Neutrophil (primary cell): ENCODE measurements around the gene STK10.

ENCODE experiments used
- H3K27ac ChIP-seq: fragments of 200-600 bp; sonication (generic); 2 replicates; pipeline ENCODE4 v1.5.1; 2016; ENCODE audit warnings: mild to moderate bottlenecking, moderate library complexity
- H3K27me3 ChIP-seq: fragments of 200-600 bp; sonication (generic); 2 replicates; pipeline ENCODE4 v1.6.0; 2016; ENCODE audit warnings: mild to moderate bottlenecking
- H3K36me3 ChIP-seq: fragments of 200-600 bp; sonication (generic); 2 replicates; pipeline ENCODE4 v1.5.1; 2017
- H3K4me1 ChIP-seq, 2 experiments: fragments of 200-600 bp in 1 of 2; sonication (generic) in 1 of 2; 1 replicate in 1 of 2; 2 replicates in 1 of 2; pipeline versions ENCODE4 v1.5.1 to v1.6.1; 2013 to 2016; ENCODE audit warnings: low read depth in 1 of 2, low read length in 1 of 2, mild to moderate bottlenecking in 1 of 2, moderate library complexity in 1 of 2; ENCODE audit not compliant: control insufficient read depth in 1 of 2, insufficient read depth in 1 of 2
- H3K4me3 ChIP-seq, 2 experiments: fragments of 200-600 bp in 1 of 2; sonication (generic) in 1 of 2; 1 replicate in 1 of 2; 2 replicates in 1 of 2; pipeline ENCODE4 v1.5.1; 2013 to 2016; ENCODE audit warnings: low read depth in 1 of 2, low read length in 1 of 2, mild to moderate bottlenecking in 1 of 2, moderate library complexity in 1 of 2
- H3K9me3 ChIP-seq: fragments of 200-600 bp; sonication (generic); 2 replicates; pipeline ENCODE4 v1.5.1; 2016
- CTCF ChIP-seq: fragments of 200-600 bp; sonication (generic); IDR thresholded peaks from 2 replicates; pipeline ENCODE4 v1.5.1; 2016; ENCODE audit warnings: antibody characterized with exemption

STK10 gene

GRCh38 chr5:172009536-172010270 is 178.3 kb downstream of the STK10 start:
- Histone ChIP-seq H3K27ac (no peak overlapping the region), H3K27me3 (no peaks in the 10 kb centered on the region), H3K4me3 (no peak overlapping the region)

GRCh38 chr5:172008689-172009141 is 179.3 kb downstream of the STK10 start:
- H3K4me3 ChIP-seq = no peak overlapping the region
- H3K4me1 ChIP-seq = peaks cover 30 to 34% of the 10 kb centered on the region in 2 experiments
- H3K27me3 ChIP-seq = no peaks in the 10 kb centered on the region
- H3K36me3 ChIP-seq = no peaks in the 10 kb centered on the region
- H3K9me3 ChIP-seq = no peaks in the 10 kb centered on the region
- TF ChIP-seq CTCF = no peak
- no peak overlapping the region for H3K27ac ChIP-seq

More at GRCh38 chr5:172009536-172010270, 178.3 kb downstream of the STK10 start:
- no peaks in the 10 kb centered on the region for H3K36me3 ChIP-seq
- TF ChIP-seq CTCF = no peak
- peaks cover 22 to 25% of the 10 kb centered on the region in 2 experiments for H3K4me1 ChIP-seq
- no peaks in the 10 kb centered on the region for H3K9me3 ChIP-seq

- H3K27ac ChIP-seq = no peak overlapping the region
- H3K4me3 ChIP-seq = no peak overlapping the region
- no peaks in the 10 kb centered on the region for H3K27me3 ChIP-seq
- TF ChIP-seq CTCF = no peak
- H3K36me3 ChIP-seq = no peaks in the 10 kb centered on the region
- H3K4me1 ChIP-seq = peaks cover 34 to 39% of the 10 kb centered on the region in 2 experiments
- H3K9me3 ChIP-seq = no peaks in the 10 kb centered on the region
These were observed 179.9 kb downstream of the STK10 start for GRCh38 chr5:172008111-172008455.

- Histone ChIP-seq H3K9me3 (no peaks in the 10 kb centered on the region), H3K4me1 (peaks cover 39 to 43% of the 10 kb centered on the region in 2 experiments), H3K36me3 (no peaks in the 10 kb centered on the region), H3K4me3 (peak overlapping the region; percentile 82 to 87), H3K27ac (peak overlapping the region; percentile 95), H3K27me3 (no peaks in the 10 kb centered on the region)
- TF ChIP-seq CTCF = no peak
These were observed 180.6 kb downstream of the STK10 start for GRCh38 chr5:172007175-172008110.

- H3K4me1 ChIP-seq = peaks cover 46 to 50% of the 10 kb centered on the region in 2 experiments
- peak within 1 kb of the TSS; percentile 95 for H3K27ac ChIP-seq
- no peaks in the 10 kb centered on the region for H3K36me3 ChIP-seq
- peak; percentile 19 for TF ChIP-seq CTCF
- H3K27me3 ChIP-seq = no peaks in the 10 kb centered on the region
- peak within 1 kb of the TSS; percentile 82 to 87 for H3K4me3 ChIP-seq
- H3K9me3 ChIP-seq = no peaks in the 10 kb centered on the region
These were observed 181.5 kb downstream of the STK10 start, which contains the start of gene FBXW11 for GRCh38 chr5:172006321-172007174. TSS of gene FBXW11 (minus strand) at chr5:172006638. CDS start at chr5:172006502, 136 bp downstream.
